Stromal cell of bone marrow (primary cell): ENCODE data around the gene THEM5.

Source experiments
- DNase-seq: peaks from one replicate; pipeline ENCODE4 v3.0.0-alpha.2; 2012; ENCODE audit warnings: low read depth

THEM5 gene

DNA sequence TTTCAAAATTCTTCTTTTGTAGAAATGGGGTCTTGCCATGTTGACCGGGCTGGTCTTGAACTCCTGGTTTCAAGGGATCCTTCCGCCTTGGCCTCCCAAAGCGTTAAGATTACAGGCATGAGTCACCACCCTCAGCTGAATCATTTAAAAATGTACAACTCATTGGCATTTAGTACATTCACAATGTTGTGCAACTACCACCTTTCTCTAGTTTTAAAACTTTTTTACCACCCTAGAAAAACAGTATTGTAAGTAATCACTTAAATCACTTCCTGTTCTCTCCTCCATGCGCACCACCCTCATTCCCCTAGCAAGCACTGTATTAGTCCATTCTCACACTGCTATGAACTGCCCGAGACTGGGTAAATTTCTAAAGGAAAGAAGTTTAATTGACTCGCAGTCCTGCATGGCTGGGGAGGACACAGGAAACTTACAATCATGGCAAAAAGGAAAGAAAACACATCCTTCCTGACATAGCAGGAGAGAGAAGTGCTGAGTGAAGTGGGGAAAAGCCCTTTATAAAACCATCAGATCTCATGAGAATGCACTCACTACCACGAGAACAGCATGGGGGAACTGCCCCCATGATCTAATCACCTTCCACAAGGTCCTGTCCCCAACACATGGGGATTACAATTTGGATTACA lies 14.4 kb upstream of the THEM5 start:
- DNase-seq, result peak; percentile 61

DNA sequence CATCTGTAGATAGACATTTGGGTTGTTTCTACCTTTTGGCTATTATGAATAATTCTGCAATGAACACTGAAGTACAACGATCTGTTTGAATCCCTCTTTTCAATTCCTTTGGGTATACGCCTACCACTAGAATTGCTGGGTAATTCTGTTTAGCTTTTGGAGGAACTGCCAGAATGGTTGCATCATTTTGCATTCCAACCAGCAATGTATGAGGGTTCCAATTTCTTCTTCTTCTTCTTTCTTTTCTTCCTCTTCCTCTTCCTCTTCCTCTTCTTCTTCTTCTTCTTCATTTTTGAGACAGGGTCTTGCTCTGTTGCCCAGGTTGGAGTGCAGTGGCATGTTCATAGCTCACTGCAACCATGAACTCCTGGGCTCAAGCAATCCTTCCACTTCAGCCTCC lies 13.8 kb upstream of the THEM5 start:
- DNase-seq, result peak; percentile 21

DNA sequence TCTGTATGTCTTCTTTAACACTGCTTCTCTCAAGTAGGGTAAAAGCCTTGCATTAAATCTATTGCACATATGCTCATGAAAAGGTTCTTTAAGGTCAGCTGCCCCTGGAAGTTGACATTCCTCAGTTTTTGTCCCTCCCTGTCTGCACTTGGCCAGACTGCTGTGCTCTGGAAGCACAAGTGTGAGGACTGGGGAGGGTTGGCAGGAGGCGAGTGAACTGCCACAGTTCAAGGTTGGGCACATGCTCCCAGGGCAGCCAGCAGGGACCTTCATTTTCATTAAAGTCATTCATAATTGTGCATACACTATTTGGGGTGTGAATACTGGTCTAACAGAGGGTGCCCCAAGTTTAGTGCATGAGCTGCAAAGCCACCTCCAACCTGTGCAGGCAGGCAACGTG lies 10.9 kb upstream of the THEM5 start:
- no peak for DNase-seq

DNA sequence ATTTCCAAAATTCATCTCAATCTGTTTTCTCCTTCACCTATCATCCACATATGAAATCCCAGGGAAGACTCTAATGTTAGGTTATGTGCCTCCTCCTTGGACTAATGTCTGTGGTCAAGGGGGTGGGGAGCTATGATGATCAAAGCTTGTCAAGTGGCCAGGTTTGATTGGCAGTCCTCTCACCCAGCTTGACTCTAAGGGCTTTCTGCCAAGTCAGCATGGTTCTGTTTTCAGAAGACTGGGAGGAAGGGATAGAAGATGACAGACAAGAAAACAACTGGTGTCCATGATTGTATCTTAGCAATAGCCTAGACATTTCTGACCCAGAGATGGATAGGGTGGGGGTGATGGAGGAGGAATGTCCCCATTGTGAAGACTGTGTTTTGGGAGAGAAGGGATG lies 9.1 kb upstream of the THEM5 start:
- DNase-seq, result no peak

DNA sequence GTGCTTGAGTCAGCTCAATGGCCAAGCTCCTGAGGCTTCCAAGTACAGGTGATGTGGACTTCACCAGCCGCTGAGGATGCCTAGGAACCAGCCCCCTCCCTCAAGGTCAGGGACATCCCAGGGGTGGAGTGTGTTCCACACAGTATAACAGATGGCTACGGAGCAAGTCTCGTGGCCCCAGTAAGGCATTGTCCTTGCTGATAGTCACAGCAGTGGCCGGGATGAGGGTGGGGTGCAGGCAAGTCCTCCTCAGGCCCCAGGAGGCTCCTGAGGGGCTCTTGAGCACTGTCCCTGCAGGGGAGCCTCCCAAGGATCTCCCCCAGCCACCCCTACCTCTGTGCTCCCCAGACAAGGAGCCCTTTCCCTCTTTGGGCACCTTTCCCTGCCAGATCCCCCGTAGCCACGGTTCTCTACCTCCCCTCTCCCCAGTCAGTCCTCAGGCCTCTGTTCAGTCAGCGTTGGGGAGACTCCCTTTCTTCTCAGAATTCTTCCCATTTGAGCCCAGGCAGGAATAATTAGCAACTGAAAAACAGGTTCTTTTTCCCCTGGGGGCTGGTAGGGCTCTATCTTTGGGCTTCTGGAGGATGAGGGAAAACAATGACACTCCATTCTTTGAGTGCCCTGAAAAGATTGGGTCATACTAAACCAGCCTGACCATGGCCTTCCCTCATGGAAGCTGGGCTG lies 7.1 kb upstream of the THEM5 start:
- no peak for DNase-seq

DNA sequence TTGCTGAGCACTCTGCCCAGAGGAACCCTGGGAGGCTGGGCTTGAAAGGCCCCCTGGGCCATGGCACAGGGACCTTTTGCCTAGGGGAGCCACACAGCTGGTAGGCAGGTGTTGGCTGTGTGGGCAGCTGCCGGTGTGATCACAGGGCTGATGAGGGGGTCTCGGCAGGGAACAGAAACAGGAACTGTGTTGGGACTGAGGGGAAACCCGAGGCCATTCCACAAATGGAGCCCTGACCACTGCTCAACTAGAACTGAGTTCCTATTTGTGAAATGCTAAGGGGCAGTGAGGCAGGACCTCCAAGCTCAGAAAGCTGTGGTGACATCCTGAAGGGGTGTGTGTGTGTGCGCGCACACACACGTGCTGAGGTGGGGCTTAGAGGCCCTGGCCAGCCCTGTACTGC lies 6.4 kb upstream of the THEM5 start:
- DNase-seq, result no peak

DNA sequence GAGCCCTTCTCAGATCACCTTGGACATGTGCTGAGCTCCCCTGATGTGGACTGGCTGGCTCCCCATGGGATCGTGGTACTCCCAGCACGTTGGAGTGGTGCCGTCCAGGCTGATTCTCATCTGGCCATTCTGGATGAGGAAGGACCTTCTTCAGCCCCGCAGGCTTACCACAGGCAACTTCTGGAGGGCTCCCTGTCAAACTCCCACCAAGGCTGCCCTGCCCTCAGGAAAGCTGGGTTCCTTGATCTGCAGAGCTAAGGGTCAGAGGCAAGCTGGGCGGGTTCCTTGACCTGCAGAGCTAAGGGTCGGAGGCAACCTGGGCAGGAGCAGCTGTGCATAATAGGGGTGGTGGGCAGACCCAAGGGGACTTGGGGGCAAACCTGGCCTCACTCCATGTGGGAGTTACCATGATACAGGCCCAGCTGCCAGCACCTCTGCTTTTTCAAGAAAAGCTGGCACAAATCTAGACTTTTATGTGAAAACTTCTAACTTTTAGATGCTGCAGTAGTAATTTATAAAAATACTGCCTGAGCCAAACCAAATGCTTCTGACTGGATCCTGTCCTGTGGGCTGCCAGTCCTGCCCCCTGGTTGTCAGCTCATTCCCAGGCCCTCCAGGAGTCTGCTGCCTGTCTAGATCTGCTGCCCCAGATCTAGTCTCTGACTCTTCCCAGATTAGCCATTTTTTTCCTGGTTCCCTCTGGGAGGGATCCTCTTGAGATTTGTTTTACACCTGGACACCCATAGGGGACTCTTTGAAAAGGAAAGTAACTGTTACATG lies 5.6 kb upstream of the THEM5 start:
- DNase-seq, result no peak

DNA sequence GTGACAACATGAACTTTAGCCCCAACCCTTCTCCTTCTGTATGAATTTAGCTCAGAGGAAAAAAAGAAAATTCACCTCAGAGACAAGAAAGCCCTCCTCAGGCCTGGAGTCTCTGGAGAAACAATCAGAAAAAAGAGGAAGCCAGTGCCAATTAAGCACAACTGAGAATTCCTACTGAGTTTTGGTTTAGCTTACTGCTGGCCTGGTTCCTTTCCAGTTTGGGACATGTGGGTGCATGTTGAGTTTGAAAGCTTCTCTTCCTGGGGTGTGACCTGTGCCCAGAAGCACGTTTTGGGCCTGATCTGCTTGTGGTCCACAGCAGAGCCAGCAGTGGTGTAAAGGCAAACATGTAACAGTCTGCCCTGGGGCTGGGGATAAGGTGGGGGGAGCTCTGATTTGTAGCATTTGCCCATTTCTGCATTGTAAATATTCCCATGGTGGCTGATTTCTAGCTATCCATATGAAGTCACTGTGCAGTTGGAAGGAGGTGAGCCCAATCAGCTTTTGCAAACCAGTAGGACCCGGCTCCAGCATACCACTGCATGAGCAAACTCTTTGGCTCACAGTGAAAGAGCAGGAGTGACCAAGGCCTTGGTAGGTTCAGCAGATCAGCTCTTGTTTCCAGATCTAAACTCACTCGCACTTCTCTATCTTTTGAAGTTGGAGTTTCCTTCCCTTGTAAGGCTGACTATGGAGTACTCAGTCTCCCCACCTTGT lies 4.7 kb upstream of the THEM5 start:
- DNase-seq, result no peak

DNA sequence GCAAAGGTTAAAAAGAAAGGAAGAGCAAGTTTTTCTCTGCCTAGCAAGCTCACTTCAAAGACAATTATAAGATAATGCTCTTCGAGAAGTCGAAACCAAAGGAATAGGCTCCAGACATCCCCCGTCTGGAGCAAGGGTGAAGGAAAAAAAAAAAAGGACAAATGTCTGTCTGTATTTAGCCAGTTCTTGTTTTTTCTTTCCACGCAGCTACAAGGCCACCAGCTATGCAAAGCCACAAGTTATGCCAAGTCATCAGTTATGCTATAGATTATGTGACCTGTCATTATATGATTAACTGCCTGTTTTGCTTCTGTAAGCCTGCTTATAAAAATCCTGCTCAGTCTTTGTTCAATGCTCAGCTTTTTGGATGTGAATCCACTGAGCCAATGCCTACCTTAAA lies 2.4 kb upstream of the THEM5 start:
- DNase-seq, result no peak

DNA sequence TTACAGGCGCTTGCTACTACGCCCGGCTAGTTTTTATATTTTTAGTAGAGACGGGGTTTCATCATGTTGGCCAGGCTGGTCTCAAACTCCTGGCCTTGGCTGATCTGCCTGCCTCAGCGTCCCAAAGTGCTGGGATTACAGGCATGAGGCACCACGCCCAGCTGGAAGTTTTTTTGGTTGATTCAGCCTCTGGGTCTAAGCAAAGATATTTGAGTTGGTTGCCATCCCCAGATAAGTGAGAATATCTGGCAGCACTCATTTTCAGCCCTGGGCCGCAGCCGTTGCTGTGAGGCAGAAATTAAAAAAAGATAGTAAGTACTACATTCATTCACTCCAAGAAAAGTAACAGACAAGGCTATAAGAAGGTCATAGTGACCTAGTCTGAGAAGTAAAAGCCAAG lies 2.0 kb upstream of the THEM5 start:
- DNase-seq, result peak; percentile 18

DNA sequence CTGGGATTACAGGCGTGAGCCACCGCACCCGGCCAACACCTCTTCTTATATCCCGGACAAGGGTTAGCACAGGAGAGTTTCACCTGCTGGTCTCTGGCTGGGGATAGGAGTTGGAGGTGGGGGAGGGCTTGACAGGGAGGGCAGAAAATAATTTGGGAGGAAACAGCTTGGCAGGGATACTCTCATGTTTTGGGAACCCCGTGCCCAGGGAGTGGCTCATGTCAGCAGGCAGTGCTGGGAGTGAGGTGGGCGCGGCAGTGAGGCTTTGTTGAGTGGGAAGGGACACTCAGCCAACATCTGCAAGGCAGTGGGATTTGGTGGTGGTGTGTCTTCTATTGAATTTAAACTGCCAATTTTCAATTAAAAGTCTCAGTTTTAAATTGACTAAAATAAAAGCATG lies 1.1 kb upstream of the THEM5 start:
- DNase-seq, result no peak

DNA sequence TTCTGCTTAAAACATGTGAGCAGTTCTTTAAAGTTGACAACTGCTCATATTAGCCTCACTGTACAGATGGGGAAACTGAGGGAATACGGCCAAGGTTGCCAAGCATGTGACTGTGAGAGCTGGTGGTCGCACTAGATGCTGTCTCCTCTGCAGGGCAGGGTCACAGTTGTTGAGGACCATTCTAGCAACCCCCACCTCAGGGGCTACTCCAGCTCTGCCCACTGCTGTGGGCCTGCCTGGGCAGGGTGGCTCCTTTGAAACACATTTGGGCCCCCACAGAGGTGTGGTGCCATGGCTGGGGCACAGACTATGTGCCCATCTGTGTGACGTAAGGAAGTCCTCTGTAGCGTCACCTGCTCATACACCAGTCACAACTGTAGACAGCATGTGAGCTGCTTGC lies 779 bp downstream of the THEM5 start:
- DNase-seq, result no peak

DNA sequence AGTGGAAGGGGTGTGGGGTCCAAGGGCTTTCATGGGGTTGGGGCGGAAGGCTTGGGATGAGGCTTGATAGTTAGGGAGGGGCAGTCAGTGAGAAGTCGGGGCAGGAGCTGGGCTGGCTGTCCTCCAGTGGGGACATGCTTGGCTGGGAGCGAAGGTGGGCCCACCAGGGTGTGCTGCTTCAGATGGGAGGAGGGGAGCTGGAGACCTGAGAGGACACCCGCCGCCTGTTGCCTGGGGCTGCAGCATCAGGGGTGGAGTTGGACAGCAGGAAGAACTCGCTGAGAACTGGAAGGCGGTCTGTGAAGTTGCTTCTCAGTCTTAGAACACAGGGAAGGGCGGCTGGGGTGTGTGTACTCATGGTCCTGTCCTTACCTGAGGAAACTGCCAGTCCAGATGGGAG lies 1.6 kb downstream of the THEM5 start:
- DNase-seq, result no peak

DNA sequence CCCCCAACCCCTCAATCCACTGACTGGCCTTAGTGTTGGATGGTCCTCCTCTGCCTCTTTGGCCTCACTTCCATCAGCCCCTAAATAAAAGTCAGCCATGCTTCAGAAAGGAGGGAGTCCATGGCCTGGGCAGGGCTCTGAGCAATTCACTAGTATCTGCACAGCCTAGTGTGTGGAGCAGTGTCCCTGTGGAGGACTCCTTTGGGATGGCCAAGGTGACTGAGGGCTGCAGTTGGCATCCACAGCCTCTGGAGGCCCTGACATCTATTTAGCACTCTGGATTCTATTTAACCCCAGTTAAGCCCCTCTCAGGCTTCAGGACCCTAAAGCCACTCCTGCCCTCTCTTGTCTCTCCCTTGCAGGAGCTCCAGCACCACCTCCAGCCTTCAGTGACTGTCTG lies 3.6 kb downstream of the THEM5 start:
- no peak for DNase-seq

DNA sequence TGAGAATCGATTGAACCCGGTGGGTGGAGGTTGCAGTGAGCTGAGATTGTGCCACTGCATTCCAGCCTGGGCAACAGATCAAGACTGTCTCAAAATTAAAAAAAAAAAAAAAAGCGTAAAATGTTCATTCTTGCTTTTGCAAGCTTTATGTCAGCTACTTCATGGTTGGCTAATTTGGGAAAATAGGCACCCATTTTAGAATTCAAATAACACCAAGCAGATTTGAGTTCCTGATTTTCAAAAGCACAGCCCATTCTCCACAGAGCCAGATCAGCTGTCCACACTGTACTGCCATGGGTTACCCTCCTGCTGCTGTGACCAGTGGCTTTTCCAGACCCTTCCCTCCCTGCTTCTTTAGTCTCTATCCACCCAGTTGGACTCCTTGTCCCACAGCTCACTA lies 4.4 kb downstream of the THEM5 start:
- no peak for DNase-seq

DNA sequence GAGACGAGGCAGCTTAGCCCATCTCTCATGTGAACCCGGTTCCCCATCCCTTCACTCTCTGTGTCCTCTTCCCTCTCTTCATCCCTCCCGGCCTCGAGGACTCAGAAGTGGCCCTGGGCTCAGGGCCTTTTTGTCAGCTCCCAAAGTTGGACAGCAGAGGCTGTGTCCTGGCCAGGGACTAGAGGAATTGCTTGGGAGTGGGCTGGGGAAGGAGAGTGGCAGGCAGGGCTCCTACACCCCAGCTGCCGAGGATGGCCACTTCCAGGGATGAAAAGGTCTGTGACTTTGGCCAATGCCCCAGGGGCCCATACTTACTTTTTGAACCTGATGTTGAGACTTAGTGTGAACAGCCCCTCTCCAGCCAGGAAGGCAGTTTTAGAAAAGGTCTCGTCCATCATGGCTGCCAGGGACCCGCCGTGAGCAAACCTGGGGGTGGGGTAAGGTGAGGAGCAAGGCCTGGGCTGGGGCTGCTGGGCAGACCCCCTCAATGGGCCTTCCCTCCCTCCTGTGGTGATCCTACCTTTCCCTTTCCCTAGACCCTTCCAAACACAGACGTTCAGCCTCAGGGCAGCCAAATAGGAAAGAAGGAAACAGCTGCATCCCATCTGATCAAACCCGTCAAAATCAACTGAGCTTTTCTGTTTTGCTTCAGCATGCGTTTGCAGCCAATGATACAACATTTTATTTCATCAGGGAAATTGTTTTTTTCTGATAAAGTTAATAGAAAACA lies 5.5 kb downstream of the THEM5 start:
- DNase-seq, result no peak

DNA sequence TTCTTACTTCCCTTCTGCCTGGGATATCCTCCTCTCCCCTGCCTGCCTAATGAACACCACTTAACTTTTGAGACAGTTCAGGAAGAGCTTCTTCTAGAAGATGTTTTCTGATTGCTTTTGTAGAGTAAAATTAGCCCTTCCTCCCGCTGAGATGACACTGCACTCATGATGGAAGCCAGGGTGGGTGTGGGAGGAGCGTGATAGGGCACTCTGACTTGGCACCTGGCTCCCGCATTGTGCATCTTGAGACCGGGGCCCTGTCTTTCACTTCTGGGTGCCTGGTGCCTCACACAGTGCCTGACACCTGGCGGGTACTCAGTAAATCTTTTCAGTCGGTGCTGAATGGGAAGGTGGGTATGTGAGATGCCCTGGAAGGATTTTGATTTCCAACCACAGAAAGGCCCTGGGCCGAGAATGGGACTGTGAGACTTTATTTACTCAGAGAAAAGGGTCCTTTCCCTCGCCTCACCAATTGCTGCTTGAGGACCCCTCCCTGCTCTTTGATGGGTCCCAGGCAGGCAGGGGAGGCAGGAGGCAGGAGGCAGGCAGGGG lies 6.8 kb downstream of the THEM5 start:
- no peak for DNase-seq

DNA sequence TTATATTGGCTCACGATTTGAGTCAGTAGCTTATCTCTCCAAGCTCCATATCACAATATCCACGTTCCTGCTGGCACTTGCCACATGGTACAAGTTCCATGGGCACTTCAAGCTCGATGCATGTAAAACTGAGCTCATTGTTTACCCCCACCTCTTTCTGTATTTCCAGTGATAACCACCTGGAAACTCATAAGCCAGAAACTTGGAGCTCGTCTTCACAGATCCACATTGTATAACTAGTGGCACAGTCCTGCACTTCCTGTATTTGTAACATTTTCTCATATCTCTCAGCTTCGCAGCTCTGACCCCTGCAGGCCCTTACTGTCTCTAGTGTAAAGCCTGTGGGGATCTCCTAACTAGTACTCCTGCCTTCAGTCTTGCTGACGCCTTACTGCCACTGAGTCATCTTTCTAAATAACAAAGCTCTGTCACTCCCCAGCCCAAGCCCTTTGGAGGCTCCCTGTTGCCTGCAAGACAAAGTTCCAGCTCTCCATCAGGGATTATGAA lies 7.4 kb downstream of the THEM5 start:
- peak; percentile 43 for DNase-seq

DNA sequence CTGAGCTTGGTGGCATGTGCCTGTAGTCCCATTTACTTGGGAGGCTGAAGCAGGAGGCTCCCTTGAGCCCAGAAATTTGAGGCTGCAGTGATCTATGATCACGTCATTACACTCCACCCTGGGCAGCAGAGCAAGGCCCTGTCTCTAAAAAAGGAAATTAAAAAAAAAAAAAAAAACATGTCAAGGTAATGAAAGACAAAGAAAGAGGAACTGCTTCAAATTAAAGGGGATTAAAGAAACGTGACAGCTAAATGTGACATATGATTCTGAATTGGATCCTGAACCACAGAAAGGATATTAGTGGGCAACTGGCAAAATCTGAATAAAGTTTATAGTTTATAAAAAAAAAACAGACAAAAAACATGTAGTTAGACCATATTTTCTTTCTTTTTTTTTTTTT lies 10.1 kb downstream of the THEM5 start:
- no peak for DNase-seq

DNA sequence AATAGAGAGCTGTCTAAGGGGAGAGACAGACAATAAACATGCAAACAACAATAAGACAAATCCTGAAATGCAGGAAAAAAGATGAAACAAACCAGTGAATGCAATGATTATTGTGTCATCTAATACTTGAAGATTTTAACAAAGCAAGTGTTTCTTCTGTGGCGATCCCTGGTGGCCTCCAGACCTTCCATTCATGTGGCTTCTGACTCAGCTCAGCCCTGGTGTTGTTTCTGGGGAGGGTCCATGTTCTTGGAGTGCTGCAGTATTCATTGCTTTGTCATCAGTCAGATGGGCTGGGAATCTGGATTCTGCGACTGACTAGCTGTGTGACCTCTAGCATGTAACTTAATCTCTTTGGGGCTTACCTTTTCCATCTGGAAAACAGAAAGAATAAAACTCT lies 12.4 kb downstream of the THEM5 start:
- peak; percentile 81 for DNase-seq

DNA sequence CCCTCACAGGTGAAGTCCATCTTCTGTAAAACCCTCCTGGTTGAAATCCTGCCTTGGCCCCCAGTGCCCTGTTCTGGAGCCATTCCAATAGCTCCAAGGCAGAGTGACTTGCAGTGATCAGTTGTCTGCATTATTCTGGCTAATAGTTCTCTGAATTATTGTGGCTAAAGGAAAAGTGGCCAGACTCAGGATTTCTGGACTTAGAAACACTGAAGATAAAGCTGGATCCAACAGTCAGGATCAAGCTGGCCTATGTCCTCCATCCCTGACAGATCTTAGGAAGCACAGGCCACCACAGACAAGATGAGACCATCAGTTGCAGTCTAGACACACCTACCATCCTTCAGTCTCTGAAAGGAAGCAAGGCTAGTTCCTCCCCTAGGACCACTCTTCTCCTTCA lies 13.1 kb downstream of the THEM5 start:
- DNase-seq, result no peak
